ENCODE results near the gene SMOC2.
A peak's percentile ranks its signal among the peaks of the same experiment; 100 is the strongest.

GRCh38 chr6:168698923-168699322, 257.9 kb downstream of the SMOC2 start:
- TF ChIP-seq FOXM1 (IDR thresholded peaks at IDR 0.05; ENCODE audit: borderline replicate concordance, low read depth) = no peak
- TF ChIP-seq NFIC (IDR thresholded peaks at IDR 0.05) = peak; percentile 50
- TF ChIP-seq EGR1 (IDR thresholded peaks at IDR 0.05) = no peak
- no peak for TF ChIP-seq TAF1 (IDR thresholded peaks at IDR 0.05; ENCODE audit: low read depth)
- TF ChIP-seq YY1 (IDR thresholded peaks at IDR 0.05; ENCODE audit: low read depth) = no peak
